HUDEP-2 (cell line): ENCODE measurements around the gene RAMP2.
"Not testable (repeated sequence)": the region's sequence is repeated elsewhere in the genome, so short reads cannot be mapped to it uniquely, and the experiment has no call there.

ENCODE experiments used
- DNase-seq, 76 experiments: peaks; one replicate each; lab custom pipeline; 2025; ENCODE audit not compliant: unreplicated experiment in 76 of 76; lab: John Stamatoyannopoulos, UW

Gene RAMP2

GRCh38 chr17:42760652-42761581 lies at the start of gene RAMP2:
Gene RAMP2, plus strand, starts transcription at chr17:42761227. Its CDS starts 35 bp downstream, at chr17:42761262.
- DNase-seq: peak in 5 of 76 experiments; percentile 6 to 20 (median 10)

DNA sequence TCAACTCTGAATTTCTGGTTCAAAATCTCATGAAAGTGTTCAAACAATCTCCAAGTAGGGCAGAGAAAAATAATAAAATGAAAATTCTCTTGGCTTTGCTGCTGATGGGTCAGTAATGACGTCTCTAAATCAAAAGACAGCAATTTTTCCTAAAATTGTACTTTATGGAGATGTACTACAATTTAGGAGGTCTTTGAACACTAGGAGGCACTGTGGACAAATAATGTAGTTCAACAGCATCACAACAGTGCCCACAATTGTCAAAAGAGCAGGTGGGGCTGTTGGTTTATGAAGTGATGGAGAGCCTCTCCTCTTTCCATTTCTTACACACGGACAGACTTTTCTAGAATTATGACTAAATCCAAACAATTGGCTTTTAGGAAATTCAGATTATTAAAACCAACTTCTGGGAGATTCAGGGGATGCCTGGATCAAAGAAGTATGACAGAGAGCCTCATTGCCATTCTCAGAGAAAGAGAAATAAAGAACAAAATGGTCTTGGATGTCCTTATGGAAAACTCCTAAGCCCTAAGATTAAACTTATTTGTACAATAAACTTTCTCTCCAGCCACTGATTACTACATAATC lies 39.9 kb upstream of the RAMP2 start:
- DNase-seq: peak in 35 of 76 experiments; percentile 8 to 81 (median 57)

GRCh38 chr17:42723636-42724035 lies 37.4 kb upstream of the RAMP2 start:
- DNase-seq: no peak

GRCh38 chr17:42725143-42725542 lies 35.9 kb upstream of the RAMP2 start:
- DNase-seq: no peak

GRCh38 chr17:42740699-42741098 lies 20.3 kb upstream of the RAMP2 start:
- peak in 1 of 76 experiments; percentile 7 for DNase-seq

DNA sequence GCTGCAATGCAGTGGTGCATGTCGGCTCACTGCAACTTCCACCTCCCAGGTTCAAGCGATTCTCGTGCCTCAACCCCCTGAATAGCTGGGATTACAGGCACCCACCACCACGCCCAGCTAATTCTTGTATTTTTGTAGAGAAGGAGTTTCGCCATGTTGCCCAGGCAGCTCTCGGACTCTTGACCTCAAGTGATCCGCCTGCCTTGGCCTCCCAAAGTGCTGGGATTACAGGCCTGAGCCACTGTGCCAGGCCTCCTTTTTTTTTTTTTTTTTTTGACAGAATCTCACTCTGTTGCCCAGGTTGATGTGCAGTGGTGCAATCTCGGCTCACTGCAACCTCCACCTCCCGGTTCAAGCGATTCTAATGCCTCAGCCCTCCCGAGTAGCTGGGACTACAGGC lies 18.1 kb upstream of the RAMP2 start:
- not testable (repeated sequence) for DNase-seq

DNA sequence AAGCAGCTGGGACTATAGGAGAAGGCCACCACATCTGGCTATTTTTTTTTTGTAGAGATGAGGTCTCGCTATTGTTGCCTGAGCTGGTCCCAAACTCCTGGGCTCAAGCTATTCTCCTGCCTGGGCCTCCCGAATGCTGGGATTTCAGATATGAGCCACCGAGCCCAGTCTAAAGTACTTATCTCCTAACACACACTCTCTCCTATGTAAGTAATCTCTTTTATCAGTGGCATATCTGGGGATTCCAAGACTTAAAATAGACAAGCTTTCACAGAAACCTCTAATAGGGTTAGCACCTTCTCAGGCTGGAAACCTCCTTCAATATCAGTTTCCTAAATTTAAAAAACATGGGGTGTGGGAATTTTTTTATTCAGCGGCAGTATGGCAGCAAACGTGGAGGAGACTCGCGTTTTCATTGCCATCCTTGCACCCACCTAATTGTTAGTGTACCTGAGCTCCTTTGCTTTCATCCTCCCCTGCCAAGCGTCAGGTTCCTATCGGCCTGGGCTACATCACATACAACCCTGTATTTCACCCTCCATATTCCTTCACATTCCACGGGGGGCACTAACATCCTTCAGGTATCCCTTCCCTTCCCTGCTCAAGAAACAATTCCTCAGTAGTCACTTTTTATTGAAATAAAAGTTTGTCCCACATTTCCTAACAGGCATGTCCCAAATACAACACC lies 17.3 kb upstream of the RAMP2 start:
- DNase-seq: peak in 44 of 76 experiments; percentile 2 to 69 (median 30)

DNA sequence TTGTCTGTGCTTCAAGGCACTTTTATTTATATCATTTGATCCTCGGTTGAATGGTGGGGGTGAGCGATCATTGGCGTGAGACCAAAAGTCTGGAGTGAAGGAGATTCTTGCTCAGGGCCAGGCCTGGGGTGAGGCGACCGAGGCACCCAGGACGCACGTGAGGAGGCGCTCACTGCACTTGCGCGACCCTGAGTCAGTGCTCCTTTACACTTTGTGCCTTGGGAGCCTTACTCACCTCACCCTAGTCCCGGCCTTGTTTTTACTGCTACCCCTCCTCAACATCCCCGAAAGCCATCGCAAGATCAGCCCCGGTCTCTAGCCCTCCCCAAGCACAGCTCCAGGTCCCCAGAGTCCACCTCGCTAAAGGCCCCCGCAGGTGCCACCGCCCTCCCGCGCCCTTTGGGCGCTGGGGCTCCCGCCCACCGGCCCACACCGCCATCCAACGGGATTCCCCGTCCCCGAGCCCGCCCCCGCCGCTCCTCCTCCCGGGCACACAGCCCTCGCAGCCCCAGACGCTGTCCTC lies 16.7 kb upstream of the RAMP2 start:
- peak in 70 of 76 experiments; percentile 6 to 76 (median 58) for DNase-seq

DNA sequence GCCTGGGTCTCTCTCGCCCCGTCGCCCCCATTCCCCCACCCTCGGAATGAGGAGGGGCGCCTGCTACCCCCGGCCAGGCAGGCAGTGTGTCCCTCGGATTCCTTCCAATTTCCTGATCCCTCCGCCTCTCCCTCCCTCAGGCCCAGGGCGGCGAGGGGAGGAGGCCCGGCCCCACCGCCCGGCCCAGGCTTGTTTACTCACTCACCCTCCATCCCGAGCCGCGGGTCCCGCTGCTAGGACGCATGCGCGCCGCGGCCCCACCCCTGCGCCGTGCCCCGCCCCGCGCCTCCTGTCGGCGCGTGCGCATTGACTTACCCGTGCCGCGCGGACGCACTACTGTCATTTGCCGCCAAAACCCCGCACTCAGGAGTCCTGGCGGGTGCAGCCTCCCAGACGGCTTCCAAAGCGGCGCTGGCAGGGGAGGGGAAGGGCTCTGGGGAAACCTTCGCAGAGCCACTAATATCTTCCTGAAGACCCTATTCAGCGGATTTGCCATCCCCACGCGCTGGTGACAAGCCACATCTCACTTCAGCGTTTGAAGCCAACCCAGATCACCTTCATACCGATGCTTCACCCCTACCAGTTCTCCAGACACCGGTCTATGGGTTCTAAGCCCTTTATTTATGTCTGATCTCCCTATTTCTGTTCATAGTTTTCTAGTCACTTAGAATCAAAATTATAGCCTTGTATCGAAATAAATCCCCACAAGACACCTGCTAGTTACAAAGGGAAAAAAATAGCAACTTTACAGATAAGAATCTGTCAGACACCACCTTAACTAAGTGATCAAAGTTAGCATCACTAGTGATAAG lies 16.0 kb upstream of the RAMP2 start, which contains the start of gene EZH1:
Gene EZH1, minus strand, starts transcription at position 235 of the 812 bp plus-strand sequence. CDS start 16,099 bp downstream, outside the sequence.
- peak in 74 of 76 experiments; percentile 33 to 93 (median 84) for DNase-seq

DNA sequence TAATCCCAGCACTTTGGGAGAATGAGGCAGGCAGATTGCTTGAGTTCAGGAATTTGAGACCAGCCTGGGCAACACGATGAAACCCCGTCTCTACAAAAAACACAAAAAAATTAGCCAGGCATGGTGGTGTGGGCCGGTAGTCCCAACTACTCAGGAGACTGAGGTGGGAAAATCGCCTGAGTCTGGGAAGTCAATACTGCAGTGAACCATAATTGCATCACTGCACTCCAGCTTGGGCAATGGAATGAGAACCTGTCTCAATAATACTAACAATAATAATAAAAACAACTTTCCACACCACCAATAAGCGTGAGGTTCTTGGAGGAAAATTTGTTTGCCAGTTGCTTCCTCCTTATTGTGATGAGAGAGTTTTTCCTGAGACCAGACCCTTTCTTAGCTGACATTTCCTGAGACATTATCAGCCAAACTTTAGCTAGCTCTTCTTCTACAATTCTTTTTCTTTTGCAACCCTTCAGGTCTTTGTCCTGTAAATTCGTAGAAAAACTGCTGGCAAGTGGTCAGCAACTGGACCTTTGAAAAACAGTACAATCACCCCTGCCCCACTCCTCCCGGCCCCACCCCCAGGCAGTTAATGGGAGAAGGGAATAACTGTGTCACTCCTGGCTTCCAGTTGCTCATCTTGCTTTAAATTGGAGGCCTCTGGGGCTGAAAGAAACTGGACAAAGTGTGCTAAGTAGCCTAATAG lies 12.7 kb upstream of the RAMP2 start:
- no peak for DNase-seq

DNA sequence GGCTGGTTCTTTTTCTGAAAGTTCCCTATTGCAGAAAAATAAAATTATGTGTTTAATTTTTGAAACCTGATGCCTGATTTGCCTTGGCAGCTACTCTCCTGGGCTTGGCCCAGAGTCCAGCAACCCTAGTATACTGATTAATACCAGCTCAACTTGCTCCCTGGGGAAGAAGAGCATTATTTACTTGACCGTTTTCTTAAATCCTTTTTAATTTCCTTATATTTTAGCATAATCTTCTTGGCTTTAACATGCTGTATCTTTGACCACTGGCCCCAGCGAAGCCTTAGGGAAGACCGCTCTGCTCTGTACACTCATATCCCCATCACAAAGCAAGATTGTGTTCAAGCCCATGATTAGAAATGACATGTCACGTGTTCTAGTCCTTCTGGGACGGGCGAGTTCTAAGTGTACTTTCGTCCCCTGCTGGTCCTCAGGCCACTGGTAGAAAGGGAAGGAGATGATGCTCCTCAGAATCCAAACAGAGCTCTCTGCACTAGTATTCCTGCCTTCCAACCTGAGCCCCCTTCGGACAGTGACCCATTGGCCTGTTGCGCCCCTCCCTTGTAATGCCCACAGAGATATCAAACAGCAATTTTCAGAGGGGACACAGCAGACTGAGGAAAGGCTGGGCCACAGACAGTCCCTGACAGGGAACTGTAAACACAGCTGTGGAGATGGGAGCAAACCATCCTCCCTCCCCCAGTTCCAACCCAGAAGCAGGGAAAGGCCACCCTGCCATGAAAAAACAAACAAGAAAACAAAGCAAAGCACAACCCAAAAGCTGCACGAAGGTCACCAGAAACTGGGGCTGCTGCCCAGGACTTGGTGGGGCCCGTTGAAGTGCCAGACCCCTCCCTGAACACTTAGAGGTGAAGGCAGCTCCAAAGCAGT lies 11.9 kb upstream of the RAMP2 start:
- DNase-seq: no peak

GRCh38 chr17:42750739-42751344 lies 10.2 kb upstream of the RAMP2 start:
- DNase-seq: peak in 1 of 76 experiments; percentile 2

DNA sequence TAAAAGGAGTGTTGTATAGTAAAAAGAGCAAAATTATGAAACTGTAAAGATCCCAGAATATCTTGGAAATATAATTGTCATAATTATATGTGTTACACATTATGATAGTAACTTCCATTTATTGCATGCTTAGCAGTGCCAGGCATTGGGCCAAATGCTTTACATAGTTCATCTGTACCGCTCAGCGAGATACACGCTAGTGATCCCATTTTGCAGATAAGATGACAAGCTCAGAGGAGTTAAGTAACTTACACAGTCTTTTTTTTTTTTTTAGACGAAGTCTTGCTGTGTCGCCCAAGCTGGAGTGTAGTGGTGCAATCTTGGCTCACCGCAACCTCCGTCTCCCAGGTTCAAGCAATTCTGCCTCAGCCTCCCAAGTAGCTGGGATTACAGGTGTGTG lies 9.4 kb upstream of the RAMP2 start:
- DNase-seq: peak in 36 of 76 experiments; percentile 1 to 66 (median 22)

GRCh38 chr17:42754782-42755181 lies 6.2 kb upstream of the RAMP2 start:
- DNase-seq: no peak

GRCh38 chr17:42759982-42760651 lies 910 bp upstream of the RAMP2 start:
- DNase-seq: no peak

- DNase-seq: no peak
These were observed 611 bp downstream of the RAMP2 start for GRCh38 chr17:42761638-42762037.

- no peak for DNase-seq
These were observed 5.1 kb downstream of the RAMP2 start for GRCh38 chr17:42766124-42766523.
